ENCODE measurements around the gene SAFB. TPM values are rescaled to one million over a fixed set of nuclear protein-coding genes. Genes with fewer than 3 reads are reported as not detected.

SAFB gene
- total and polyA plus RNA-seq, 2 experiments from 2014 or later = 50.2 to 75.8 TPM

DNA sequence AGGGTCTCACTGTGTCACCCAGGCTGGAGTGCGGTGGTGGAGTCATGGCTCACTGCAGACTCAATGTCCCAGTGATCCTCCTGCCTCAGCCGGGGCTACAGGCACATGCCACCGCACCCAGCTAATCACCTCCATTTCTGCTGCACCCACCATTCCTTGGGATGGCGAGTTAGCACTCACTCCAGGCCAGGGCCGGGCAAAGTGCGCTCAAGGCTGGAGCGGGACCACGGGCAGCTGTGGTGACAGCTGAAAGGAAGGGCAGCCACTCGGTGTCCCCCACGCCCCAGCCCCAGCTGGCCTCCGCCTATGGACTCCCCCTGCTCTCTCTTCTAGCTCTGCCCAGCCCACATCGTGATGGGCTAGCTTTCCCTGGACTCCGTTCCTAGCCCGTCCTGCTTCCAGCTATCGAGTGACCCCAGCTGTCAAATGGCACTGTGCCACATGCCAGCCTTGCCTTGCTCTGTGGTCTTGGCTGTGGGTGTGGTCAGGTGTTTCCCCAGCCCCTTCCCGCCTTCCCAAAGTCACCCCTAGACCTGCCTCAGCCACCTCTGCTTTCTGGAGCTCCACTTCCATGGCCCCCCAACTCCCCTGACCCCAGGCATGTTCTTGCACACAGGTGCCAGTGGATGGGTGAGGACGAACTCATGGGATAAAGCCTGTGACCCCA, 53.4 kb downstream of the SAFB start:
- Histone ChIP-seq H3K27me3 (no peaks in the 10 kb centered on the region), H3K4me3 (no peak overlapping the region), H3K27ac (no peak overlapping the region), H3K36me3 (replicated peaks; ENCODE audit: insufficient read depth, low read depth) (no peaks in the 10 kb centered on the region), H4K20me1 (ENCODE audit: insufficient read depth, poor library complexity, severe bottlenecking) (no peaks in the 10 kb centered on the region), H3K79me2 (peaks cover 13% of the 10 kb centered on the region), H3K9me3 (ENCODE audit: low read depth) (no peaks in the 10 kb centered on the region), H3K4me2 (no peak overlapping the region), H3K9me2 (replicated peaks; ENCODE audit: insufficient read depth) (no peaks in the 10 kb centered on the region), H2AFZ (no peak overlapping the region), H3K4me1 (ENCODE audit: insufficient read depth) (no peaks in the 10 kb centered on the region)
- DNase-seq (ENCODE audit: low spot score) = no peak
- TF ChIP-seq EZH2phosphoT487 (IDR thresholded peaks at IDR 0.05; ENCODE audit: low read depth, severe bottlenecking, unreplicated experiment) (no peak), CTCF (IDR thresholded peaks at IDR 0.05; ENCODE audit: poor library complexity) (no peak), EZH2 (IDR thresholded peaks at IDR 0.05; ENCODE audit: borderline replicate concordance) (no peak)
- WGBS (ENCODE audit: low lambda C conversion rate, missing lambda C conversion rate) = 91% methylated on average over 13 of the region's 17 CpGs

DNA sequence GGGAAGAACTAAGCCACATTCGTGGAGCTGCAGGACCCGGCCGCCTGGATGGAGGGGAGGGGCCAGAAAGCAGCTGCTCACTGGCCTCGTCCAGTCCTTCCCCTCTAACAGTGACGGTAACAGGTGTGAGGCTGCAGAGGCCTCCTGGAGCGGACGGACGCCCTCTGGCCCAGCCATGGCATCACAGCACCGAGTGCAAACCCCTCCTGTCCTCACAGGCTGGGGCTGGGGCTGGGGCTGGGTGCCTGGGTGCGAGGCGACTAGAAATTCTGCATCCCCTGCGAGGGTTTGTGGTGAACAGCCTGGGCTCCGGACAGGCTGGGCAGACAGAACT, 53.9 kb downstream of the SAFB start:
- DNase-seq (ENCODE audit: low spot score) = no peak
- no peaks in the 10 kb centered on the region for H4K20me1 ChIP-seq (ENCODE audit: insufficient read depth, poor library complexity, severe bottlenecking)
- H3K9me3 ChIP-seq (ENCODE audit: low read depth) = no peaks in the 10 kb centered on the region
- no peaks in the 10 kb centered on the region for H3K4me1 ChIP-seq (ENCODE audit: insufficient read depth)
- no peak overlapping the region for H2AFZ ChIP-seq
- TF ChIP-seq EZH2phosphoT487 (IDR thresholded peaks at IDR 0.05; ENCODE audit: low read depth, severe bottlenecking, unreplicated experiment) = no peak
- no peak for TF ChIP-seq EZH2 (IDR thresholded peaks at IDR 0.05; ENCODE audit: borderline replicate concordance)
- no peak for TF ChIP-seq CTCF (IDR thresholded peaks at IDR 0.05; ENCODE audit: poor library complexity)
- 93% methylated on average over 13 of the region's 13 CpGs for WGBS (ENCODE audit: low lambda C conversion rate, missing lambda C conversion rate)
- no peak overlapping the region for H3K4me2 ChIP-seq
- H3K4me3 ChIP-seq = no peak overlapping the region
- H3K27me3 ChIP-seq = no peaks in the 10 kb centered on the region
- H3K36me3 ChIP-seq (replicated peaks; ENCODE audit: insufficient read depth, low read depth) = no peaks in the 10 kb centered on the region
- H3K27ac ChIP-seq = no peak overlapping the region
- H3K79me2 ChIP-seq = peaks cover 13% of the 10 kb centered on the region
- H3K9me2 ChIP-seq (replicated peaks; ENCODE audit: insufficient read depth) = no peaks in the 10 kb centered on the region

DNA sequence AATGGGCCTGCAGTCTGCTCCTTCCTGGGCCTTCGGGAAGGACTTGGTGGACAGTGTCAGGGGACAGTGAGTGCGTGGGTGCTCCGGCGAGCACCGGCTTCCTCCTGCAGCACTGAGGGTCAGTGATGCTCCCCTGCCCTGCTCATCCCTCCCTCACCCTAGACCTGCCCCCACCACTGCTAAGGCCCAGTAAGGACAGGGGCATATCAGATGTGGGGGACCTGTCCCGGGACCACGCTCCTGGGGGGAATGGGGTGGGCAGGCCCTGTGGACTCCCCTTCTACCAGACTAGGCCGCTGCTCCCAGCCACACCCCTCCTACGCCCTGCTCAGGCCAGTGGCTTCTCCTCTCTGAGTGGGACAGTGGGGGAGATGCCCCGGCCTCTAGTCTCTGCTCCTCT, 54.3 kb downstream of the SAFB start:
- H3K9me3 ChIP-seq (ENCODE audit: low read depth) = no peaks in the 10 kb centered on the region
- H3K4me3 ChIP-seq = no peak overlapping the region
- peaks cover 13% of the 10 kb centered on the region for H3K79me2 ChIP-seq
- DNase-seq (ENCODE audit: low spot score) = no peak
- H3K36me3 ChIP-seq (replicated peaks; ENCODE audit: insufficient read depth, low read depth) = no peaks in the 10 kb centered on the region
- TF ChIP-seq EZH2phosphoT487 (IDR thresholded peaks at IDR 0.05; ENCODE audit: low read depth, severe bottlenecking, unreplicated experiment) = no peak
- TF ChIP-seq CTCF (IDR thresholded peaks at IDR 0.05; ENCODE audit: poor library complexity) = no peak
- no peak for TF ChIP-seq EZH2 (IDR thresholded peaks at IDR 0.05; ENCODE audit: borderline replicate concordance)
- H3K4me2 ChIP-seq = no peak overlapping the region
- 96% methylated on average over 10 of the region's 10 CpGs for WGBS (ENCODE audit: low lambda C conversion rate, missing lambda C conversion rate)
- H3K27me3 ChIP-seq = no peaks in the 10 kb centered on the region
- H2AFZ ChIP-seq = no peak overlapping the region
- no peaks in the 10 kb centered on the region for H4K20me1 ChIP-seq (ENCODE audit: insufficient read depth, poor library complexity, severe bottlenecking)
- H3K9me2 ChIP-seq (replicated peaks; ENCODE audit: insufficient read depth) = no peaks in the 10 kb centered on the region
- no peaks in the 10 kb centered on the region for H3K4me1 ChIP-seq (ENCODE audit: insufficient read depth)
- no peak overlapping the region for H3K27ac ChIP-seq
